ENCODE data around the gene B4GALT2. TPM values are rescaled to one million over a fixed set of nuclear protein-coding genes. Genes with fewer than 3 reads are reported as not detected.

B4GALT2 gene
- total and polyA plus RNA-seq, 2 of the 8 experiments (the other 6 are each of a cell fraction or from before 2014, with no cell fraction given) = 56.5 to 121 TPM

DNA sequence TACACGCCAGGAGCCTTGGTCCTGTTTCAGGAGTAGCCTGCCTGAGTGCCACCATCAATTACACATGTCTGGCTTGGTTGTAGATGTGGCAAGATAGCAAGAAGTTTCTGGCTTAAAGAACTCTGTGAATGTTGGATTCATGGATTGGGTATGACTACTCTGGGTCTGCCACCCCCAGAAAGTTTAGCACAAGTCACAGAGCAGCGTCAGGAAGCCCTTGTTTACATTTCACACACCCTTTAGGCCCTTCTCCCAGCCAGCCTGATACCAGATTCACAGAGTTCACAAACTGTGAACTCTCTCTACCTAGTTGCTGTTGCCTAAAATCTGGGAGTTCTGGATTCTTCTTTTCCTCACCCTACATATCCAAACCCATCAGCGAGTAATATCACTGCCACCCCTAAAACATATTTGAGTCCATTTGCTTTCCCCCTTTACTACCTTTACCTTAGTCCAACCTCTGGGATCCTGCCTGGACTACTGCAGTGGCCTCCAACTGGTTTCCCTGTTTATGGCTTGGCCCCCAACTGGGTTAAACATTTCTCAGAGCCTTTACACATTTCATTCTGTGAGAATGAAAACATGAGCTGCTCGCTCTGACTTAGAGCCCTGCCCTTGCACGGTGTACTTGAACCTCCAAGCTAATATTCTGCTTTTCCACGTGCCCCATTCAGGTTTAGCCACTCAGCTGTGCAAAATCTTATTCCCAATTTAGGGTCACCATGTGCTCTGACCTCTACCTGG, 8.3 kb downstream of the B4GALT2 start:
- no peaks in the 10 kb centered on the region for H3K27me3 ChIP-seq (replicated peaks in 1 of 4; ENCODE audit: control insufficient read depth in 3 of 4, extremely low read depth in 1 of 4, insufficient read depth in 3 of 4, low read length in 3 of 4)
- no peak overlapping the region for H3K4me3 ChIP-seq (ENCODE audit: extremely low read depth in 1 of 4, insufficient read depth in 2 of 4, low read depth in 3 of 4, low read length in 4 of 4)
- no peak overlapping the region for H3K9ac ChIP-seq (replicated peaks in 1 of 4; ENCODE audit: extremely low read depth in 1 of 4, low read depth in 3 of 4, low read length in 3 of 4)
- WGBS, 2 experiments (ENCODE audit: extremely low coverage in 1 of 2, insufficient coverage in 1 of 2, insufficient read length in 1 of 2, insufficient replicate concordance in 2 of 2, low coverage in 1 of 2, low lambda C conversion rate in 2 of 2, missing lambda C conversion rate in 1 of 2) = 91% methylated on average over 6 of the region's 6 CpGs; no CpG with 5 or more reads in 1 of the 2 experiments
- no peak overlapping the region for H3K27ac ChIP-seq (ENCODE audit: low read depth, low read length)
- no peaks in the 10 kb centered on the region for H3K79me2 ChIP-seq (ENCODE audit: control insufficient read depth in 1 of 2, insufficient read depth in 2 of 2, low read length in 2 of 2)
- peaks cover 0 to 5% (median 2%) of the 10 kb centered on the region in 4 experiments; a peak in 5 of 7 replicates for H3K4me1 ChIP-seq (replicated peaks in 1 of 4; ENCODE audit: control insufficient read depth in 3 of 4, insufficient read depth in 4 of 4, low read length in 3 of 4)
- H3K23ac ChIP-seq (ENCODE audit: insufficient read length) = no peak overlapping the region
- no peak overlapping the region; the same call in 1 of the 2 replicates for H2BK5ac ChIP-seq (ENCODE audit: low read depth, low read length)
- CTCF ChIA-PET (ENCODE audit: partially characterized antibody) = interaction anchor here (0.8 to 21.8 kb wide), 14 partner anchors 11 to 566 kb away, joined by 3 to 478 read pairs (median 3); partner anchors contain the start of gene ATP6V0B
- no peak overlapping the region for H2BK120ac ChIP-seq (replicated peaks; ENCODE audit: low read depth, low read length)
- H3K23me2 ChIP-seq (ENCODE audit: low read depth, low read length) = peaks cover 10% of the 10 kb centered on the region; the same call in 1 of the 2 replicates
- no peak overlapping the region for H4K8ac ChIP-seq (ENCODE audit: extremely low read depth, insufficient read depth, low read length)
- no peak overlapping the region for H2AK5ac ChIP-seq (ENCODE audit: low read depth, low read length)
- H3K14ac ChIP-seq (ENCODE audit: insufficient read length) = no peak overlapping the region
- no peak overlapping the region for H2AFZ ChIP-seq (ENCODE audit: low read length)
- peaks cover 3% of the 10 kb centered on the region for H3K79me1 ChIP-seq (ENCODE audit: low read depth, low read length)
- no peak overlapping the region for H3K18ac ChIP-seq (ENCODE audit: extremely low read depth, low read length)
- H3K36me3 ChIP-seq (ENCODE audit: control insufficient read depth in 2 of 4, insufficient read depth in 4 of 4, low read length in 3 of 4) = peaks cover 0 to 15% (median 5%) of the 10 kb centered on the region in 4 experiments; a peak in 3 of 8 replicates
- no peak for DNase-seq (ENCODE audit: low read depth in 1 of 2, low spot score in 2 of 2)
- no peak overlapping the region for H2BK15ac ChIP-seq (ENCODE audit: low read length)
- no peaks in the 10 kb centered on the region for H3K9me3 ChIP-seq (ENCODE audit: insufficient read depth in 2 of 2, low read depth in 1 of 2, low read length in 1 of 2)
- no peak for FAIRE-seq
- no peak overlapping the region for H2BK20ac ChIP-seq (ENCODE audit: low read length)
- H3K4ac ChIP-seq (replicated peaks; ENCODE audit: insufficient read length, low read depth, low read length) = no peak overlapping the region
- H4K20me1 ChIP-seq (replicated peaks in 1 of 2; ENCODE audit: control insufficient read depth in 1 of 2, insufficient read depth in 2 of 2, low read length in 2 of 2) = peaks cover 0 to 15% of the 10 kb centered on the region in 2 experiments
- H4K91ac ChIP-seq (replicated peaks; ENCODE audit: insufficient read length, low read length) = no peak overlapping the region
- POLR2A ChIA-PET (ENCODE audit: partially characterized antibody) = interaction anchor here (0.7 to 13.6 kb wide), 8 partner anchors 9 to 76 kb away, joined by 3 to 189 read pairs (median 4); partner anchors contain the start of genes ATP6V0B, B4GALT2, DPH2 and IPO13
- H2BK12ac ChIP-seq (ENCODE audit: low read depth, low read length) = no peak overlapping the region
- no peak overlapping the region for H3K56ac ChIP-seq (replicated peaks; ENCODE audit: insufficient read length, low read depth, low read length)
- H4K5ac ChIP-seq (ENCODE audit: insufficient read length, low read depth, low read length) = no peak overlapping the region
- H3K4me2 ChIP-seq (ENCODE audit: insufficient read depth in 1 of 2, low read depth in 2 of 2, low read length in 2 of 2) = no peak overlapping the region
- no peak for TF ChIP-seq CHD2 (IDR thresholded peaks at IDR 0.05; ENCODE audit: low read length)

Data from H1 (cell line).